GM18861 (cell line): ENCODE data around the gene PSMB10.

Experiments used
- ATAC-seq: cut with Tn5 transposase; IDR thresholded peaks from one replicate; pipeline ENCODE4 v1.9.1; 2021; ENCODE audit not compliant: unreplicated experiment

The PSMB10 gene

GRCh38 chr16:67964477-67965131 lies 28.0 kb upstream of the PSMB10 start:
- ATAC-seq = no peak

- no peak for ATAC-seq
Measured at GRCh38 chr16:67963662-67964321, 27.1 kb upstream of the PSMB10 start.

- ATAC-seq = no peak
Measured at GRCh38 chr16:67963292-67963661, 26.6 kb upstream of the PSMB10 start.

- ATAC-seq = no peak
Measured at GRCh38 chr16:67962135-67962534, 25.5 kb upstream of the PSMB10 start.

- no peak for ATAC-seq
Measured at GRCh38 chr16:67961551-67961957, 24.9 kb upstream of the PSMB10 start.

GRCh38 chr16:67959536-67960329 lies 23.1 kb upstream of the PSMB10 start:
- ATAC-seq = no peak

GRCh38 chr16:67957622-67958021 lies 21.0 kb upstream of the PSMB10 start:
- no peak for ATAC-seq

- no peak for ATAC-seq
Measured at GRCh38 chr16:67954421-67955196, 18.0 kb upstream of the PSMB10 start.

- ATAC-seq = no peak
Measured at GRCh38 chr16:67953641-67954375, 17.2 kb upstream of the PSMB10 start.

GRCh38 chr16:67951485-67951884 lies 14.8 kb upstream of the PSMB10 start:
- ATAC-seq = no peak

- ATAC-seq = no peak
Measured at GRCh38 chr16:67950335-67950843, 13.7 kb upstream of the PSMB10 start.

GRCh38 chr16:67949645-67950044 lies 13.0 kb upstream of the PSMB10 start:
- ATAC-seq = no peak

GRCh38 chr16:67948015-67948414 lies 11.4 kb upstream of the PSMB10 start:
- no peak for ATAC-seq

- no peak for ATAC-seq
Measured at GRCh38 chr16:67946966-67947558, 10.4 kb upstream of the PSMB10 start.

- no peak for ATAC-seq
Measured at GRCh38 chr16:67946128-67946569, 9.5 kb upstream of the PSMB10 start.

- no peak for ATAC-seq
Measured at GRCh38 chr16:67945392-67945933, 8.8 kb upstream of the PSMB10 start.

- ATAC-seq = no peak
Measured at GRCh38 chr16:67944690-67945391, 8.2 kb upstream of the PSMB10 start.

GRCh38 chr16:67943619-67944504 lies 7.2 kb upstream of the PSMB10 start, which contains the start of gene LCAT:
Gene LCAT, minus strand, starts transcription at chr16:67944120. Its CDS starts 19 bp downstream, at chr16:67944101.
- no peak for ATAC-seq
